Stimulated activated CD4-positive, alpha-beta T cell treated with anti-CD3 and anti-CD28 coated beads, Interleukin-2, amount 100 ng/mL, for 48 hours (primary cell): ENCODE results near the gene GJB6.

Experiments
- DNase-seq, 2 donors: peaks; one replicate each; pipeline ENCODE4 v3.0.0-alpha.2; 2020

Gene GJB6

GRCh38 chr13:20227288-20227687 lies 4.8 kb downstream of the GJB6 start:
- no peak for DNase-seq

- DNase-seq = no peak
These were observed 9.6 kb downstream of the GJB6 start for GRCh38 chr13:20222553-20222952.

GRCh38 chr13:20221772-20222171 lies 10.3 kb downstream of the GJB6 start:
- no peak for DNase-seq

- no peak for DNase-seq
These were observed 12.5 kb downstream of the GJB6 start for GRCh38 chr13:20219577-20219976.

GRCh38 chr13:20217168-20217567 lies 15.0 kb downstream of the GJB6 start:
- DNase-seq = no peak

- DNase-seq = no peak
These were observed 22.2 kb downstream of the GJB6 start for GRCh38 chr13:20209948-20210347.

GRCh38 chr13:20206698-20207235 lies 25.4 kb downstream of the GJB6 start:
- no peak for DNase-seq

GRCh38 chr13:20206065-20206697 lies 25.9 kb downstream of the GJB6 start:
- DNase-seq = no peak

- no peak for DNase-seq
These were observed 33.3 kb downstream of the GJB6 start for GRCh38 chr13:20198781-20199180.

- no peak for DNase-seq
These were observed 34.7 kb downstream of the GJB6 start for GRCh38 chr13:20197361-20197834.

- DNase-seq = no peak
These were observed 36.3 kb downstream of the GJB6 start for GRCh38 chr13:20195801-20196200.

GRCh38 chr13:20193907-20194631 lies 38.0 kb downstream of the GJB6 start:
- DNase-seq = no peak

GRCh38 chr13:20193162-20193906 lies 38.8 kb downstream of the GJB6 start:
- no peak for DNase-seq

- DNase-seq = no peak
These were observed 39.3 kb downstream of the GJB6 start, which contains the start of gene GJB2 for GRCh38 chr13:20192836-20193161. GJB2 (minus strand) TSS chr13:20192938; CDS start chr13:20189581, 3,357 bp downstream.

- DNase-seq = no peak
These were observed 39.8 kb downstream of the GJB6 start for GRCh38 chr13:20192158-20192835.

- DNase-seq = no peak
These were observed 40.6 kb downstream of the GJB6 start for GRCh38 chr13:20191311-20192157.

- DNase-seq = no peak
These were observed 41.4 kb downstream of the GJB6 start for GRCh38 chr13:20190481-20191310.

- no peak for DNase-seq
These were observed 42.0 kb downstream of the GJB6 start for GRCh38 chr13:20190076-20190475.

GRCh38 chr13:20188667-20189553 lies 43.2 kb downstream of the GJB6 start:
- no peak for DNase-seq

- no peak for DNase-seq
These were observed 45.3 kb downstream of the GJB6 start for GRCh38 chr13:20186771-20187170.
